B cell (primary cell): Measurements from ENCODE around the gene USP9X.

Source experiments
- CTCF ChIP-seq: fragments of 200-600 bp; IDR thresholded peaks from one replicate; pipeline ENCODE4 v1.8.0; 2022; ENCODE audit warnings: antibody characterized with exemption, mild to moderate bottlenecking
- EZH2 ChIP-seq: IDR thresholded peaks from 2 replicates; pipeline ENCODE4 v1.6.1; 2012; ENCODE audit warnings: borderline replicate concordance, low read depth, mild to moderate bottlenecking, moderate library complexity, low read length; ENCODE audit not compliant: insufficient read depth, poor library complexity, severe bottlenecking

- TF ChIP-seq EZH2 (no peak), CTCF (no peak)
These were observed 21.2 kb upstream of the USP9X start for GRCh38 chrX:41064018-41064417.
